GM18858 (cell line): ENCODE results near the gene PYGO2.
"Not testable (repeated sequence)": the region's sequence is repeated elsewhere in the genome, so short reads cannot be mapped to it uniquely, and the experiment has no call there.

Source experiments
- ATAC-seq: cut with Tn5 transposase; IDR thresholded peaks from one replicate; pipeline ENCODE4 v1.9.1; 2021; ENCODE audit not compliant: unreplicated experiment

The PYGO2 gene

DNA sequence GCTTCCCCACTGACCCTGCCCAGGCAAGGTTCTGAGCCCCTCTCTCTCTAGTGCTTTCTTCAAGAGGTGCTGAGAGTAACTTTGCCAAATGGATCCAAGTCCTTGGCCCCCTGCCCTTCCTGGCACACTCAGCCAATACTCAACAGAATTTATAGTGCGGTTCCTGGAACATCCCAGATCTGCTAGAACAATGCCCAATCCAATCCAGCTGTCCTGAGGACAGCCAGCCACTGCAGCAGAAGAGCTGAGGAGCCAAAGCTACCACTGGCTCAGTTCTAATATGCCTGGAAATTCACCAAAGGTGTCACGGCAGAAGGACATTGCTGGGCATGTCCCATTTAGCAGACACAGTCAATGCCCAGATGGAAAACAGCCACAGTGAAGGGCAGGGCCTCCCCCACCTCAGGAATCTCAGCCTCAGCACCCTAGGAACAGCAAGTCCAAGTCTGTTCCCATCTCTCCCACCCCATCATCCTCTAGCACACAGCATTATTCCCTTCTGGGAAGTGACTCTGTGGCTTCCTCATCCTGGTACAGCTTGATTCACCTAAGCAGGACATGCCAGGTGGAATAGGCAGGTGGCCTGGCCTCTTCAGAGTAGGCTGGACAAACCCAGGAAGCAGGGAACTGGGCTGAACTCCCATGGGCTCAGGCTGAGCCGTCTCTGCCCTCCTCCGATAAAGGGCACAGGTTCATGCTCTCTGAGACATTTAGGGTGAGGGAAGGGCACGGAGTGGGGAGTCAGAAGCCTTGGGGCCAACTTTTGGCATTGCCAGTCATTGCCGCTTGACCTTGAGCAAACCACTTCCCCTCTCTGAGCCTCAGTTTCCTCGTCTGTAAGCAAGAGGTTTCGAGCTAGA lies 49.7 kb downstream of the PYGO2 start:
- ATAC-seq, result no peak

DNA sequence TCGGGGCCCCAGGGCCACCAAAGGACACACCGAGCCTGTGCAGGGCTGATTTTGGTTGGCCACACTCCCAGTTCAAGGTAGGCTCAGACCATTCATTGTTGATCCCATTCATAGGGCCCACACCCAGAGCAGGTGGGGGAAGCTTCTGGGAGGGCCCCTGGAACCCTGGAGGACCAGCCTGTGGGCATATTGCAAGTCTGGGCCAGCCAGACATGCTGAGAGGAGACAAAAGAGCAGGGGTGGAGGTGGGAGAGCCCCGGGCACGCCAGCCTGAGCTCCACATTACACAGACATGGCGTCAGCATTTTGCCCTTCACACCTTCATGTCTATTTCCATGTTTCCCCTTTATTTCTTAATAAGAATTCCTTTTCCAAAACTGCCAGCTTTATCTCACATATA lies 50.7 kb downstream of the PYGO2 start:
- no peak for ATAC-seq

DNA sequence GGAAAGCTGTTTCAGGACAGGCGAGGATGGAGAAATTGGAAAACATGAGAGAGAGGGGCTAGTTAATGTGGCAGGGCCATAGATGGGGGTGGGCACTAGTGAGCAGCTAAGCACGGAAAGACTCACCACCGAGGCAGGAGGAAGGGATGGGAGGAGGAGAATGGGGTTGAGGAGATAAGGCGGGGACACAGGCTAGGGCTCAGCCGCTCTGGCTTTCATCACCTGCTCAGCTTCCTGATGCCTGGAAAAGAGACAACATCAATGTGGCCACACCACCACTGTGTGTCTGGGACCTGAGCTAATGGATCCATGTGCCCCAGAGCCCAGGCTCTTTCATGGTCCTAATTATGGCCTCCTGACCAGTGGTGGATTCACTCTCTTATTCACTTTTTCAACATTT lies 52.6 kb downstream of the PYGO2 start:
- no peak for ATAC-seq

DNA sequence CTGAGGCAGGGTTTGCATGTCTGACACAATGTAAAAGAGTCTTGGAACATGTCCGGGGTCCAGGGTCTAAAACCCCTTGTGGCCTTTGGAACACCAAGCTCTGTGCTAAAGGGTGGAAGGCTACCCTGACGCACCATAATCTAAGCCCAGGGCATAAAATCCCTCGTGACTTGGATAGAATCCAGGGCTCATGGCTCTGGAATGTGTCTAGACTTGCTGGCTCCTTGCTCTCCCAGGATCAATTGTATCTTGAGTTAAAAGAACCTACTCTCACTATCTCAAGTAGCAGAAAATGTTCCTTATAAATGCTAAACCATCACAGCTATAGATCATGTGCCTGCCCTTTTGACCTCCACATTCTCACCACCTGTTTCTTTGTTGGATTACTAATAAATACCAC lies 53.5 kb downstream of the PYGO2 start:
- ATAC-seq, result not testable (repeated sequence)
